NT2/D1 (cell line): ENCODE results near the gene CCL22.
"Not testable (repeated sequence)": the region's sequence is repeated elsewhere in the genome, so short reads cannot be mapped to it uniquely, and the experiment has no call there.

ENCODE experiments used
- DNase-seq: peaks from one replicate; pipeline ENCODE4 v3.0.0-alpha.2; 2011; ENCODE audit warnings: low read depth, low spot score
- H3K27me3 ChIP-seq: 2 replicates; pipeline ENCODE4 v1.6.0; 2011; ENCODE audit warnings: mild to moderate bottlenecking; ENCODE audit not compliant: insufficient read length, insufficient read depth
- H3K36me3 ChIP-seq: 2 replicates; pipeline ENCODE4 v1.6.1; 2011; ENCODE audit warnings: mild to moderate bottlenecking, low read length, mixed read lengths; ENCODE audit not compliant: insufficient read depth, insufficient read length
- H3K4me1 ChIP-seq: 2 replicates; pipeline ENCODE4 v1.5.1; 2011; ENCODE audit not compliant: insufficient read depth, insufficient read length
- H3K4me3 ChIP-seq: 2 replicates; pipeline ENCODE4 v1.5.1; 2011; ENCODE audit warnings: low read depth; ENCODE audit not compliant: insufficient read length
- H3K9ac ChIP-seq: 2 replicates; pipeline ENCODE4 v1.6.0; 2011; ENCODE audit warnings: low read depth; ENCODE audit not compliant: insufficient read length
- H3K9me3 ChIP-seq: 2 replicates; pipeline ENCODE4 v1.5.1; 2011; ENCODE audit warnings: mild to moderate bottlenecking, low read length; ENCODE audit not compliant: insufficient read depth
- SUZ12 ChIP-seq: IDR thresholded peaks from 2 replicates; pipeline ENCODE4 v1.6.1; 2011; ENCODE audit not compliant: insufficient read length, insufficient read depth; ENCODE audit errors: extremely low read depth
- YY1 ChIP-seq: IDR thresholded peaks from 2 replicates; pipeline ENCODE4 v1.6.1; 2011; ENCODE audit not compliant: insufficient read length, insufficient read depth
- ZNF274 ChIP-seq: IDR thresholded peaks from 2 replicates; pipeline ENCODE4 v1.6.1; 2011; ENCODE audit warnings: mild to moderate bottlenecking, low read depth, low read length

The CCL22 gene

DNA sequence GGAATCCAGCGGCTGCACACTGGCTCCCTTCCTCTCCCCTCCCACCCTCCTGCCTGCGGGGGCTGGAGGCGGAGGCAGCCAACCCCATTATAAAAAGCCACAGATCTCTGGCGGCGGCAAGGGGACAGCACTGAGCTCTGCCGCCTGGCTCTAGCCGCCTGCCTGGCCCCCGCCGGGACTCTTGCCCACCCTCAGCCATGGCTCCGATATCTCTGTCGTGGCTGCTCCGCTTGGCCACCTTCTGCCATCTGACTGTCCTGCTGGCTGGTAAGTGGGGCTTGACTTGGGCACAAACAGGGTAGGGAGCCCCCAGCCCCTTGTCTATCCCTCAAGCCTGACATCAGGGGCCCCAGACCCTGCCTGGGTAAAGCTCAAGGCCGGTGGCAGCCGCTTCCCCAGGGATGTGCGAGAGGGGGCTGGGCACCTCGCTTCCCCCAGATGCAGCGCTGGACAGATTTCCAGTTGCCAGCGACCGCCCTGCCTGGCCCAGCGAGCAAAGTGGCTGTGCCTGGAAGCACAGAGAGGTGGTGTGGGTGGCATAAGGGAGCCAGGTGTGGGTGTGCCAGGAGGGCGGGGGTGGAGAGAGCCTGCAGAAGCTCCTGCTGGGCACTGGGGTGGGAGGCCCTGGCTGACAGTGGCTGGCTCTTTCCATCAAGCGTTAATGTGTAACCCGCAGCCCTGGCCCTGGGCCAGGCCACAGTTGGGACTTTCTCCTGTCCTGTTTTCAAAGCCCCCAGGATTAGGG is 14.0 kb downstream of the CCL22 start, which contains the start of gene CX3CL1:
Gene CX3CL1, plus strand, starts transcription at position 119 of the 745 bp plus-strand sequence. Its CDS starts 79 bp downstream, at position 198.
- no peaks in the 10 kb centered on the region for H3K27me3 ChIP-seq
- TF ChIP-seq SUZ12, result no peak
- no peak for TF ChIP-seq ZNF274
- TF ChIP-seq YY1, result no peak
- peak; percentile 76 for DNase-seq
- peak within 1 kb of the TSS; percentile 74 for H3K4me3 ChIP-seq
- no peaks in the 10 kb centered on the region for H3K9me3 ChIP-seq
- peaks cover 14% of the 10 kb centered on the region for H3K4me1 ChIP-seq
- H3K36me3 ChIP-seq, result no peaks in the 10 kb centered on the region
- H3K9ac ChIP-seq, result peak within 1 kb of the TSS; percentile 93

- no peaks in the 10 kb centered on the region for H3K27me3 ChIP-seq
- DNase-seq, result no peak
- peak overlapping the region; percentile 93 for H3K9ac ChIP-seq
- TF ChIP-seq SUZ12, result no peak
- no peak for TF ChIP-seq ZNF274
- TF ChIP-seq YY1, result no peak
- peaks cover 14% of the 10 kb centered on the region for H3K4me1 ChIP-seq
- no peaks in the 10 kb centered on the region for H3K9me3 ChIP-seq
- H3K4me3 ChIP-seq, result peak overlapping the region; percentile 74
- H3K36me3 ChIP-seq, result no peaks in the 10 kb centered on the region
These were observed 14.7 kb downstream of the CCL22 start for GRCh38 chr16:57373117-57373947.

- peaks cover 14% of the 10 kb centered on the region for H3K4me1 ChIP-seq
- H3K27me3 ChIP-seq, result no peaks in the 10 kb centered on the region
- TF ChIP-seq ZNF274 (no peak), YY1 (no peak), SUZ12 (no peak)
- DNase-seq, result no peak
- peak overlapping the region; percentile 74 for H3K4me3 ChIP-seq
- peak overlapping the region; percentile 68 for H3K9ac ChIP-seq
- H3K36me3 ChIP-seq, result no peaks in the 10 kb centered on the region
- no peaks in the 10 kb centered on the region for H3K9me3 ChIP-seq
These were observed 15.5 kb downstream of the CCL22 start for GRCh38 chr16:57374067-57374534.

DNA sequence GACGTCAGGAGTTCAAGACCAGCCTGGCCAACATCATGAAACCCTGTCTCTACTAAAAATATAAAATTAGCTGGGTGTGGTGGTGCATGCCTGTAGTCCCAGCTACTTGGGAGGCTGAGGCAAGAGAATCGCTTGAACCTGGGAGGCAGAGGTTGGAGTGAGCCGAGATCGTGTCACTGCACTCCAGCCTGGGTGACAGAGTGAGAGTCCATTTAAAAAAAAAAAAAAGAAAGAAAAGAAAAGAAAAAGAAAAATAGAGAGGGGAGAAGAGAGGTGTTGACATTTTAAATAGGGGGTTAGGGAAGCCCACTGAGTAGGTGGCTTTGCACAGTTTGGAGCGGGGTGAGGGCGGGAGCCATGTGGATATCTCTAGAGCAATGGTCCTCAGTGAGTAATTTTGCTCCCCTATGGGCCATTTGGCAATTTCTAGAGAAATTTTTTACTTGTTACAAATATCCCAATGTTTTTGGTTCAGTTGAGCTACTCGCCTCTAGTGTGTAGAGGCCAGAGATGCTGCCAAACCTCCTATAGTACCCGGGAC is 16.4 kb downstream of the CCL22 start:
- H3K9ac ChIP-seq, H3K4me3 ChIP-seq, H3K36me3 ChIP-seq, H3K27me3 ChIP-seq, H3K9me3 ChIP-seq, DNase-seq: not testable (repeated sequence)
- H3K4me1 ChIP-seq, result peaks cover 17% of the 10 kb centered on the region

- H3K9me3 ChIP-seq, result no peaks in the 10 kb centered on the region
- H3K4me3 ChIP-seq, result no peak overlapping the region
- H3K4me1 ChIP-seq, result peaks cover 17% of the 10 kb centered on the region
- H3K36me3 ChIP-seq, result peaks cover 6% of the 10 kb centered on the region
- TF ChIP-seq YY1, result no peak
- no peak for TF ChIP-seq SUZ12
- TF ChIP-seq ZNF274, result no peak
- no peak overlapping the region for H3K9ac ChIP-seq
- DNase-seq, result no peak
- H3K27me3 ChIP-seq, result no peaks in the 10 kb centered on the region
These were observed 17.8 kb downstream of the CCL22 start for GRCh38 chr16:57376313-57376818.

GRCh38 chr16:57377080-57377841 is 18.7 kb downstream of the CCL22 start:
- Histone ChIP-seq H3K4me1 (peaks cover 10% of the 10 kb centered on the region), H3K9ac (no peak overlapping the region), H3K9me3 (no peaks in the 10 kb centered on the region), H3K27me3 (no peaks in the 10 kb centered on the region), H3K4me3 (no peak overlapping the region), H3K36me3 (peaks cover 11% of the 10 kb centered on the region)
- no peak for DNase-seq
- TF ChIP-seq YY1, result no peak
- TF ChIP-seq ZNF274, result no peak
- no peak for TF ChIP-seq SUZ12

GRCh38 chr16:57379579-57379978 is 21.0 kb downstream of the CCL22 start:
- no peak for TF ChIP-seq YY1
- TF ChIP-seq SUZ12, result no peak
- TF ChIP-seq ZNF274, result no peak
- DNase-seq, result no peak
- Histone ChIP-seq H3K9ac (peak overlapping the region; percentile 11), H3K36me3 (peaks cover 24% of the 10 kb centered on the region), H3K27me3 (no peaks in the 10 kb centered on the region), H3K4me1 (peaks cover 15% of the 10 kb centered on the region), H3K9me3 (no peaks in the 10 kb centered on the region), H3K4me3 (no peak overlapping the region)
